Kasumi-1 (cell line): ENCODE data around the gene SPEG.
A peak's percentile ranks its signal among the peaks of the same experiment; 100 is the strongest.

Experiments
- DNase-seq, 2 experiments: peaks; one replicate each; lab custom pipeline; 2025; lab: John Stamatoyannopoulos, UW

Gene SPEG

DNA sequence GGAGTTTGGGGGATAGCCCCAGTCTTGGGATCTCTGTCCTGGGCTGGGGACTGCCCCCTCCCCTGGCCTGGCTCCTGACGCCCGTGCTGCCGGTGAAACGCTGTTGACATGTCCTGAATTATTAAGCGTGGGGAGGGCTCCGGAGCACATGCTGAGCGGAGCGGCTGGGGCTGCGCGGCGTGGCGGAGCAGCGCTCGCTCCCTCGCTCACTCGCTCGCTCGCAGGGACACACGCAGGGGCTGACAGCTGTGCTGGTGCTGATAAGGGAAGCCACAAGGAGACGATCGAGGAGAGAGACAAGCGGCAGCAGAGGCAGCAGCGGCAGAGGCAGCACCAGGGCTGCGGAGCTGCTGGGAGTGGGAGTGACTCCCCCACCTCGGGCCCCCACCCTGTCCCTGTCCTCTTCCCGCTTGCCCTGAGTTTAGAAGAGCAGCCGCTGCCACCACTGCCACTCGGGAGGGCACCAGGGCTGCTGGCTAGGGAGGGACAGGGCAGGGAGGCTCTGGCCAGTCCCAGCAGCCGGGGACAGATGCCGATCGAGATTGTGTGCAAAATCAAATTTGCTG lies 79.6 kb downstream of the SPEG start, which contains the start of gene ASIC4:
ASIC4 (plus strand) TSS at position 287 of the 566 bp plus-strand sequence; CDS start at position 530, 243 bp downstream.
- peak; percentile 32 to 41 for DNase-seq

DNA sequence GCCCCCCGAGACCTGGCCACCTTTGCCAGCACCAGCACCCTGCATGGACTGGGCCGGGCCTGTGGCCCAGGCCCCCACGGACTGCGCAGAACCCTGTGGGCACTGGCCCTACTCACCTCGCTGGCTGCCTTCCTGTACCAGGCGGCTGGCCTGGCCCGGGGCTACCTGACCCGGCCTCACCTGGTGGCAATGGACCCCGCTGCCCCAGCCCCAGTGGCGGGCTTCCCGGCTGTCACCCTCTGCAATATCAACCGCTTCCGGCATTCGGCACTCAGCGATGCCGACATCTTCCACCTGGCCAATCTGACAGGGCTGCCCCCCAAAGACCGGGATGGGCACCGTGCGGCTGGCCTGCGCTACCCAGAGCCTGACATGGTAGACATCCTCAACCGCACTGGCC lies 80.2 kb downstream of the SPEG start:
- DNase-seq, result no peak

DNA sequence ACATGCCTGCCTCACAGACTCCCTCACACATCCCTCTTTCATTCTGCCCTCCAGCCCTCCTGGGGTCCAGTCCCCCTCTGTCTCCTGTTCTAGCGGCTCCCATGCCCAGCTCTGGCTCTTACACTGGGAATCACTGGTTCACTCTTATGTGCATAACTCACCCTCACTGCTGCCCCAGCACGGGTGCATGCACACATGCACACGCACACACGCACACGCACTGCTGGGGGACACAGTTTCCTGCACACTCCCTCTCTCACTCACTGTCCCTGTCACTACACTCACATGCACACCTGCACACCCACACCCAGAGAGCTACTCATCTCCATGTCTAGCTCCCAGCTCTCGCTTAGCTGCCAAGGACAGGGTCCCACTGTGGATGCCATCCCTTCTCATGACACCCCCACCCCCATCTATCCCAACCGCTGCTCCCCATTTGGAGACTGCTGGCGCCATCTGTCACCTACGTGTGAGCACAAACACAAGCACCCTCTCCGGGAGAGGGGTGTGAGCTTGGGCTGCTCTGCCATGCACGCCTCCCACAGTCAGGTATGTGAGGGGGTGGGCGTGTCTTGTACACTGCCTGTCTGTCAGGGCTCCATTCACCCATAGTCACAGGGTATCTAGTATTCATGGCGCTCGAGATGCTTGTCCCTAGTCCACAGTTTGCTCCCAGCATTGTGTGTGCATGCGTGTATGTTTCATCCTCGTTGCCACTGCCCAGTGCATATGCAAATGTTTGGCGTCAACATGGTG lies 81.4 kb downstream of the SPEG start:
- DNase-seq, result no peak

DNA sequence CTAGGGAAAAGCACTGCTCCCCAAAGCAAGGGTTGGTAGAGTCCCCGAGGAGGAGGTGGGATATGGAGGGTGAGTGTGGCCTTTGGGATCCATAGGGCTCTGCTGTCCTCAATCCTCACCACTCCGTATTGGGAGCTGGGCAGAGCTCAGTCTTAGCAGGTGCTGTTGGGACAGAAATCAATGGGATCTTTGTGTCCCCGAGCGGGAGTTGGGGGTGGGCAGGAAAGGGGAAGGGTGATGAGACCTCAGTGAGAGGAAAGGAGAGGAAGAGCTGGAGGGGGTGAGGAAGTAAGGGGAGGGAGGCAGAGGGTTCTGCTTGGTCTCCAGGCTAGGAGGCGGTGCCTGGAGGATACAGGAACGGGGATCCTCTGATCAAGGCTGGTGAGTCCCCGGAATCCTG lies 82.2 kb downstream of the SPEG start:
- DNase-seq, result no peak

DNA sequence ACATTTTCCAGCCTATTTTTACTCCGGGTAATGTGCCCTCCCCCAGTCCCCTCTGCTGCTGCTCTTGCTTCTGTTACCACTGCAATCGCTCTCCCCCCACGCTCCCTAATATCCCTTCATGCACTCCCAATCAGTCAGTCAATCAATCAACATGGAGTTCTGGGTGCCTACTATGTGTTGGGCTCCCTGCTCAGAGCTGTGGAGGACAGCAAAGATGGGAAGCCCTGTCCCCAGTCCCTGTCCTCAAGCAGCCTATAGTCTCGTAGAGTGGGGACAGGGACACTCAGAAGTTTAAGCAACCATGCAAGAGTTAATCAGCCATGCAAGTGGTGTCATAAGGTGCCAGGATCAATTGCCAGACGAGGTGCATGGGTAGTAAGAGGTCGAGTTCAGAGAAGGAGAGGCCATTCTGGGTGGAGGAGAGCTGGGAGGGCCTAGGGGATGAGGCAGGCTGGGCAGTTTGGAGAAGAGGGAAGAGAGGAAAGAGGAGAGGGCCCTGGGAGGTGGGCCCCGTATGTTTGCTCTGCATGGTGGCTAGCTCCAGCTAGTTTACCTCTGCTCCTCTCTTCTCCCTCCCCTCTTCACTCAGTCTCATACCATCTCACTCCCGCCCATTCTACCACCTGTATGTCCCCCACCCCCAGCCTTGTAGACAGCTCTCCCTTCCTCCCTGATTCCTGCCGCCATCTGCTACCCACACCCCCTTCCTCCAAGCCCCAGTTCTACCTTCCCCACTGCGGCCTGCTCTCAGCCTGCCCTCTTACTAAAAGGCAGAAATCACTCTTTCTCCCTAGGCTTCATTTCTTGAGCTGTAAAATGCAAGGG lies 83.5 kb downstream of the SPEG start:
- no peak for DNase-seq

DNA sequence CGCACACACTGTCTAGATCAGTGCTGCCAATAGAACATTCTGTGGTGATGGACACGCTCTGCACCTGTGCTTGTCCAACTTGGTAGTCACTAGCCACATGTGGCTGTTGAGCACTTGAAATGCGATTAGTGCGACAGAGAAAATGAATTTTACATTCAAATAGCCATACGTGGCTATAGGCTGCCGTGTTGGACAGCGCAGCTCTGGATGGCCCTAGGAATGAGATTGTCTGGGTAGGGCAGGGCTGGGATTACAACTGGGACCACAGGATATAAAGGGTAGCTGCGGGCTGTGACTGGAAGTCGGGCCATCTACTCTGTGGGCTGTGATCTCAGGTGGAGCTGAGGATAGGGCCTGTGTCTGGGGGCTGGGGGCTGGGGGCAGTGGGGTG lies 84.9 kb downstream of the SPEG start:
- no peak for DNase-seq

DNA sequence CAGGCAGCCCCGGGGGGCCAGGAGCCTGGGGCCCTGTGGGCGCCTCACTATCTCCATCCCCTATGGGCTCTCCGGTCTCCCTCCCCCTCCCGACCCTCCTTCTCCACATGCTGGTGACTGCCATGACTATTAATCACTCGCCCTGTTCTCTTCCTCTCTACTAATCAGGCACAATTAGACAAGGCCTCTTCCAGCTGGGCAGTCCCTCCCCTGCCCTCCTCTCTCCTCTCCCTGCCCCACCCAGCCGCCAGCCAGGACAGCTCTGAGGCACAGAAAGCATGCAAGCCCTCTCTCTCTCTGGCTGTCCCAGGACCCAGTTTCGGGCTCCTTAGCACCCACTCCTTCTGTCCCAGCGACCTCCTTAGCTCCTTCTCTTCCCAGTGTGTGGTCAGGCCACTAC lies 85.4 kb downstream of the SPEG start:
- DNase-seq, result no peak

DNA sequence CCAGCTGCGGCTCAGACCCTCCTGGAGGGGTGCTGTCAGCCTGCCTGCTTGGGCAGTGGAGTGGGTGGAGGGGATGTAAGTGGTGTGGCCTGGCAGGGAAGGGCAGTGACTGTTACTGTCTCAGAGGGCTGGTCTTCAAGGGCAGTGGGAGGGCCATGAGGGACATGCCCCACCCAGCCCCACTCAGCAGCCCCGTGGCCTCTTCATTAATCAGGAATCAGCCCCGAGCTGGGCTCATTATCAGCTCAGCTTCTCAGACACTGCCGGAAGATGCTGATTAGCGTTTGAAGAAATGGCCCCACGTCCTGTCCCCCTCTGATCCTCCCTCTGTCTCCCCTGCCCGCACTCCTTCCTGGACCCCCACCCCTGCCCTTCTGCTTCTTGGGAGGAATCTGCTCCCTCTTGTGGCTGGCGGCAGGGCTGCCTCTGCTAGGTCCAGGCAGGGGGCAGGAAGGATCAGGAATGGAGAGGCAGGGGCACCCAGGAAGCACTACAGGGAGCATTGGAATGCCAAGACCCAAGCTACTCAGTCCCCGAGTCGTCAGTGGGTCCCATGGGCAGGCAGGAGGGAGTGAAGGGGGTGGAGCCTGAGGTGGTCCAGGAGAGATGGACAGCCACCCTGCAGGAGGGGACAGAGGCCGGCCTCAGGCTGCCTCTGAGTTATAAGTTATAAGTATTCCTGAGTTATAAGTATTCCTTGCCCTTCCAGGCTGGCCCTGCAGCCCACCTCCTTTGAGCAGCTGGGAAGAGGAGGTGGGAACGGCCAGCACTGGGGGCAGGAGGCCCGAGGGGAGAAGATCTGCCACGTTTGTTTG lies 86.6 kb downstream of the SPEG start:
- peak; percentile 4 to 25 for DNase-seq

DNA sequence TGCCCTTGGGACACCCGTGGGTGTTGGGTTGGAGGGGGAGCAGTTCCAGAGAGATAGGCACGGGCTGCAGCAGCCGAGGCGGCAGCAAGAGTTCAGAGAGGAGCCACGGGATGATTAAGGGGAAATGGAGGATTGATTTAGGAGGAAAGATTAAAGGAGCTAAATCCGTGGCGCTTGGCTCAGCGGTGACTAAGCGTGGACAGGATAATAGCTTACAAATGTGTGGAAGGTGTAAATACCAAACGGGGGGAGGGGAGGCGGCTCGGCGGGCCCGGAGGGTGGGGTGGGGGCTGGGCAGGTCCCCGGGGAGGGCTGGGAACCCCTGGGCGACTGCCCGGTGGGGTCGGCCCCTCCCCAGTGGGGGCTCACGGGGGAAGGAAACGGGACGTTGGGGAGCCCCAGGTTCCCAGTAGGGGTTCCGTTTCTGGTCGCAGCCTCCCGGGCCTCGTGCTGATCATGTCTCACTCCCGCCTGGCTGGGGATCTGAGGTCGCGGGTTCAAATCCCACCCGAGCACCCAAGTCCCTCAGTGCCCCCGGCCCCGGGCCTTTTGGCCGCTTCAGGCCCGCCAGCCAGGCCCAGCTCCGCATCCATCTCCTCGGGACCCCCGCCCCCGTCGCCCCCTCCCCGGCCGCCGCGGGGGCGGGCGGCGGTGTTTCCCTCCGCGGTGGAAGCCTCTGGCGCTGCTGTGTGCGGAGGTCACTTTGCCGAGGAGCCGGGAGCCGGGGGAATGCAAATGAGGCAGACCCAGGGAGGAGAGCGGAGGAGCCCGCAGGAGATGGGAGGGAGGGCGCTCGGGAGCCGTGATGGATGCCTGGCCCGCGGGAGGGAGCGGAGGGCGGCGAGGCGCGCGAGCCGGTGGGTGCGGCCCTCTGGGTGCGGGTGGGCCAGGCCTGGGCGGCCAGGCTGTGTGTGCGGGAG lies 87.7 kb downstream of the SPEG start:
- no peak for DNase-seq

DNA sequence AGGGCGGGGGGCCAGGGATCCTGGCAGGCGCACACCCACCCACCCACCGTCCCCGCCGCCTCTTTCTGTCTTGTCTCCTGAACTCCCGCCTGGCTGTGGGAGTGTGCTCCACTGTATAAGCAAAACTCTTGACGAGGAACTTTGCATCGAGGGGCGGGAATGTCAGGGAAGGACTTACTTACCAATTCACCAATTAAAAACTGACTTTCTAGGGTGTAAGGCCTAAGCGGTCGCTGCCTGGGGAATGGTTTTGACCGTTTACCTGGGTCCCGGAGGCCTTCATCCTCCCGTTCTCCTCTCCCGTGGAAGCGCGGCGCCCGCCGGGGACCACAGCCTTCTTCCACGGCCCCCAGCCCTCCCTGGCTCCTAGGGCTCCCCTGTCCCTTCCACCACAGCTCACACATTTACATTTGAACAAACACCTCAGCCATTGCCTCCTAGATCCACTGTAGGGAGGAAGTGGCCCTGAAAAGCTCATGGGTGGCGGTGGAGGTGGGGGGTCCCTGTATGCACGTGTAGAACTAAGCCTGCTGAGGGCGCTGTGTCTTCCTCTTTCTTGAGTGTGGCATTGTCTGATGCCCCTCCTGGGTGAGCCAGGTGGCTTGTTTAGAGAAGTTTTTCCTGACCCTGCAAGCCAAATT lies 88.5 kb downstream of the SPEG start:
- no peak for DNase-seq

DNA sequence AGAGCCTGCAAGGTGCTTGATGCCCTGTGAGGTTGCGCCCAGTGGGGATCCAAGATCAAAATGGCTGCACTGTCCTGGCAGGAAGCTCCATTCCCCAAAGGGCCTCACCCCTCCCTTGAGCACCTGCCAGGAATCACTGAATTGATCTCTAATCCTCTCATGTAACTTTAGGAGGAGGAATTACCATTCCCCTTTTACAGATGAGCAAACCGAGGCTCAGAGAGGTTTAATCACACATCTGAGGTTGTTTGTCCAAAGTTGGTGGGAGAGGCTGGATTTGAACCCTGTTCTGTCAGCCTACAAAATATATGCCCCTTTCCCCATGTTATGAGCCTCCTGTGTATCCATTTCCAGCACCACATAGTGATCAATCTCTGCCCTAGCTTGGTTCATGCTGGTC lies 90.2 kb downstream of the SPEG start:
- no peak for DNase-seq

DNA sequence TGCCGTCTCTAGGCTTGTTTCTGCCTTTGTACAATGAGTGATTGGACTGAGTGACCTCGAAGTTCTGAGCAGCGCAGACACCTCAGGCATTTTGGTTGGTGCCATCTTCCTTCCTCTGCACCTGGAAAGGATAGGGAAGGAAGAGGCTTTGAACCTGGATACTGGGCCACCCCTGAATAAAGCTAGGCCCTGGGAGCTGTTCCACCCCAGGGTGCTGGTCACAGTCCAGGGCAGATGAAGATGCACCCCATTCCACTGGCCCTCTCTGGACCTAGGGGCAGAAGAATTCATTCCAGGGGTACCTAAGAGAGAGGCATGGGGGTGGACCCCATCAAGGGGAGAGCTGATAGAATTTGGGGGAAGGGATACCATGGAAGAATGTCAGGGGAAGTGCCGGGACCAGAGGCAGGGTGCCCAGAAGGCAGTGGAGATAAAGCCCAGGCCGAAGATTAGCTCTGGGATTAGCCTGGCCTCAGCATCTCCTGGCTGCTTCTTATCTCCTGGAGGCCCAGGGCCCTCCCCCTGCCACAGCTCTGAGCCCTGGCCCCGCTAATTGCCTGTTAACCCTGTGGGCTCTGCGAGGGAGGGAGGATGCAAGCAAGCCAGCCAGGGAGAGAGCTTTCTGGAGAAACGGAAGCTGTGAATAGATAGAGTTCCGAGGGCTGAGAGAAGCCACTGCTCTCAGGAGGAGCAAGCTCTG lies 91.0 kb downstream of the SPEG start:
- no peak for DNase-seq

DNA sequence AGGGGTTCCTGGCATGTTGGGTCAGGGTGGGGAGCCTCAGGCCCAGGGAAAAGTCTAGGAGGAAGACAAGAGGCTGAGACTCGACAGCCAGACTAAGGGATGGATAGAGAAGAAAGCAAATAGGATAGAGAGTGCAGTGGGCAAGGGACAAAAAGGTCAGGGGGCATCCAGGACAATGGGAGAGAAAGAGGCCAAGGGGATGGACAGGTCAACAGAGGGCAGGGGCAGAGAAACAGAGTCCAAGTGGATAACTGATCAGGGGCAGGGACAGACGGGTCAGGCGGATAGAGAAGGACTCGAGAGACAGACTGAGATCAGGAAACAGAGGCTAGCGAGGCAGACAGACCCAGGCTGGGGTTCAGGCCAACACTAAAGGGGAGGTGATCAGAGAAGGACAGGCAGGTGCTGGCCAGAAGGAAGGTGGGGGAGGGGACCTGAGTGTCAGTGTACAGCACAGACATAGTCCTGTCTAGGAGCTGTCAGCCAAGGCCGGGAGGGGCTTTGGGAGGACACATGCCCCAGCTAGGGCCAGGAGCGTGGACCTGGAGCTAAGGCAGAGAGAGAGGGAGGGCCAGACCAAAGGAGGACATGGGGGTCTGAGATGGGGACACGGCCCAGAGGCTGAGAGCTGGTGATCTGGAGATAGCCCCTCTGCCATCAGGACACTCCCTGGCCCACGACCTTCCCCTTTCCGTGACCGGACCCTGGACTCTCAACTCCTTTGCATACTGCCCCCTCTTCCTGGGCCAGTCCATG lies 91.9 kb downstream of the SPEG start:
- DNase-seq, result no peak

DNA sequence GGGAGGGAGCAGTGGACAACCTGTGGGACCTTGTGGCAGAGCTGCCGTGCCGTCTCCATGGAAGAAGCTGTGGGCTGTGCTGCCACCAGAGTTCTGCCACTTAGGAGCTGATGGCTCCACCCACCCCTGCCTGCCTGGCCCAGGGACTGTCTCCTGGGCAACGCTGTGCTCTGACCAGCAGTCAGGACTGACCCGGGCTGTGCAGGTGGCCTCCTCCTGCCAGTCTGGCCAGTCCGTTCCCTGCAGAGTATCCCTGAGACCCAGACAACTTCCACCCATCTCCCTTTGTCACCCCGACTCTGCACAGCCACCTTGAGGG lies 92.4 kb downstream of the SPEG start:
- no peak for DNase-seq

DNA sequence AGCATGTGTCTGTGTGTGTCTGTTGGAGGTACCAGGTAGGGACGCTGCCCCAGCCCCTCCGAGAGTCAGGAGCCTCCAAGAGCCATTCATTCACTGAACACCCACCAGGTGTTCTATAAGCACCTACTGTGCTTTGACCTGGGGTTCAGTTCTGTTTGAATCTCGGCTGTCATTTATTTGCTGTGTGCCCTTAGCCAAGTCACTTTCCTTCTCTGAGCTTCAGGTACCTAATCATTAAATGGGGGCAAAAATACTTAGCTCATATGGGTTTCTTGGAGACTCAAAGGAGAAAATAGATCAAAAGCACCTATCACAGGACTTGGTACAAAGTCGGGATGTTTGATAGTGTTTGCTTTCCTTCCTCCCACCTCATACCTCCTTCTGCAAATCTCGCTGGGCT lies 92.8 kb downstream of the SPEG start:
- no peak for DNase-seq

DNA sequence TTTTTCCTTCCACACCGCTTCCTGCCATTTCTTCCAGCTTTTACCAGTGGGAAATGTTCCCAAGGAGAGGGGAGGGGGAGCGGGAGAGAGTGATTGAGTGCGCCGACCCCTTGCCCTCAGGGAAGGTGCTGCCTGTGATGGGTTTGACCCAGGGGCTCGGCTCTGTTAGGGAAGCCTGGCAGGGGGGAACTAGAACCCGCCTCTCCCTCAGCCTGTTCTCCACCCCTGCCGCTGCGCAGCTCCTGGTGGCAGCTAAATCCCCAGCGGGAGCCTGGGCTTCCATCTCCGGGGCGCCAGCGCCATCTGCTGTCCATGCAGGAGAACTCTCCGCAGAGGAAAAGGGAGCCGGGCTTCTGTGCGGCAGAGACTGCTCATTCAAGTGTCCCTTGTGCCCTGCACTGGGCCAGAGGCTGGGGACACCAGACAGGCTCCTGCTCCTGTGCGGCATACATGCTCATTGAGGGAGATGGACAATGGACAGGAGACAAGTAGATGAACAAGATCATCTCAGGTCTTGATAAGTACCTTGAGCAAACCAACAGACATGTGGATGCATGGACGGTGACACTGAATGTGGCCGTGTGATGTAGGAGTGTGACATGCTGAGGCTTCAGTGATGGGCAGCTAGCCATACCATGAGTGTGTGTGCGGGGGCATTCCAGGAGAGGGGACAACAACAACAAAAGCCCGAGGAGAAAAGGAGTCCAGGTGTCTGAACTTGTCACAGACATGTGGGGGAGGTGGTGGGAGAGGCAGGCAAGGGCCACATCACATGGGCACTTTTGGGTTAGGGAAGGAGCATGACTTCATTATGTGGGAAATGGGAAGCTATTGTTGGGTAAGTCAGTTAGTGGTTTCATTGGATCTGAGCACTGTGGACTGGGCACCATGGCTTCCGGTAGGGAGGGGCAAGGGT lies 95.7 kb downstream of the SPEG start:
- DNase-seq, result peak; percentile 52 to 59

DNA sequence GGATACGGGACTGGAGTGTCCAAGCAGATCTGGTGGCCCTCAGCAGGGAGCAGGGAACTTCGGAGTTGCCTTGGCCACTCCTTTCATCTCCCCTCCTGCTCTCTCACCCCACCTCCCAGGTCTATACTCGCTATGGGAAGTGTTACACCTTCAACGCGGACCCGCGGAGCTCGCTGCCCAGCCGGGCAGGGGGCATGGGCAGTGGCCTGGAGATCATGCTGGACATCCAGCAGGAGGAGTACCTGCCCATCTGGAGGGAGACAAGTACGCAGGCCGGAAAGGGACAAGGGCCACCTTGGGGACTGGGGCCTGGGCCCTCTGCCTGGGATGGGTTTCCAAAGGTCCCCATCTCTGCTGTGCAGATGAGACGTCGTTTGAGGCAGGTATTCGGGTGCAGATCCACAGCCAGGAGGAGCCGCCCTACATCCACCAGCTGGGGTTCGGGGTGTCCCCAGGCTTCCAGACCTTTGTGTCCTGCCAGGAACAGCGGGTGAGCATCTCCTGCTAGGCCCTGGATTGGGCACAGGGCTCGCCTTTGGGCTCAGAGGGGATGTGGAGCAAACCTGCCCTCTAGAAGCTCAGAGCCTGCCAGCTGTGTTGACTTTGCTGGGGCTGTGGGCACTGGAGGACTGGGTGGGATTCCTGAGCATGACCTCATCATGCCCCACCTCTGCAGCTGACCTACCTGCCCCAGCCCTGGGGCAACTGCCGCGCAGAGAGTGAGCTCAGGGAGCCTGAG lies 97.2 kb downstream of the SPEG start:
- no peak for DNase-seq

DNA sequence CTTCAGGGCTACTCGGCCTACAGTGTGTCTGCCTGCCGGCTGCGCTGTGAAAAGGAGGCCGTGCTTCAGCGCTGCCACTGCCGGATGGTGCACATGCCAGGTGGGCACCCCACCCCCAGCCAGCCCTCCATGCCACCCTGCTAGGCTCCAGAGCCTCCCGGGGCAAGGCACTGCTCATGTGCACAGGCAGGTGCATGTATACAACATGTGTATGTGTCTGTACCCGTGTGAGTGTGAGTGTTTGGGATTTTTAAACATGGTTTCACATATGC lies 97.7 kb downstream of the SPEG start:
- DNase-seq, result no peak
